ENCODE results near the gene ETFB. TPM values are rescaled to one million over a fixed set of nuclear protein-coding genes. Genes with fewer than 3 reads are reported as not detected.

ETFB gene
- total RNA-seq, 1 experiment from 2014 or later, result 125 TPM

DNA sequence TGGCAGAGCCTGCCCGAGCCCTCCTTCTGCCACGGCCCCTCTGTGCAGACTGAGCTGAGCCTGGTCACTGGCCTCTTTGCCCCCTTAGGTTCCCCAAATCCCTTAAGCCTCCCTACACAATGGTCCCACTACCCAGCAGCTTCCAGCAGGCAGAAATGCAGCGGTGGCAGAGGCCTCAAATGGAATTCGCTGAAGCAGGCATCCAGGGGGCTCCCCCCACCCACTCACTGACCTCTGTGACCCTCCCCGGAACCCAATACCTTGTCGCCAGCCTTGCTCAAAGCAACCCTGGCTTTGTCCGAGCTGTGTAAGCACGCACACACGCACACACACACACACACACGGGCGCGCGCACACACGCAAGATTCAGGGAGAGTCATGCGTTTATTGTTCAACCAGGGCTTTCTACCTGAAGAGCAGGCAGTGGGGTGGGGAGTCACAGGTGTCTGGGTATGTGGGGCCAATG, 21.8 kb upstream of the ETFB start, which contains the start of gene LIM2:
Gene LIM2 (minus strand): TSS at position 51 of the 466 bp plus-strand sequence. CDS start 531 bp downstream, outside the sequence.
- no peaks in the 10 kb centered on the region for H3K36me3 ChIP-seq (replicated peaks; ENCODE audit: control insufficient read depth, insufficient read depth, low read length)
- peak; percentile 23 for DNase-seq
- H3K4me3 ChIP-seq (ENCODE audit: insufficient read depth, low read depth, low read length), result no peak within 1 kb of the TSS
- H3K27me3 ChIP-seq (ENCODE audit: control insufficient read depth, insufficient read depth, low read length), result no peaks in the 10 kb centered on the region

GRCh38 chr19:51386882-51387520, 20.8 kb upstream of the ETFB start:
- Histone ChIP-seq H3K27me3 (ENCODE audit: control insufficient read depth, insufficient read depth, low read length) (no peaks in the 10 kb centered on the region), H3K4me3 (ENCODE audit: insufficient read depth, low read depth, low read length) (no peak overlapping the region), H3K36me3 (replicated peaks; ENCODE audit: control insufficient read depth, insufficient read depth, low read length) (no peaks in the 10 kb centered on the region)
- peak; percentile 21 for DNase-seq

DNA sequence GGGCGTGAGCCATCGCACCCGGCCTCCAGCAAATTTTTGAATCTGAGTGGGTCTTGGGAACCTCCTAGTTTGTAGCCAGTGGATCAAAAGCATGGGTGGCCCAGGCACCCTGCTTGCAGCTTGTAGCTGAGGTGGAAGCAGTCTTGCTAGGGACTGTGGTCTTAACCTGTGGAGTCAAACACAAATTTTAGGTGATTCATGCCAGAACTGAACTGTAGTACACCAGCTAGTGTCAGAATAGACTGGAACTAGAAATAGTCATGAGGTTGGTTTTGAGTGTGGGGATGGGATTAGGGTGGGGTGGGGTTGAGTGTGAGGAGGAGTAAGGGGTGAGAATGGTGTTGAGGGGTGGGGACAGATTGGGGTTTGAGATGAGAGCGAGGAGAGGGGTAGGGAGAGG, 15.8 kb upstream of the ETFB start:
- H3K4me3 ChIP-seq (ENCODE audit: insufficient read depth, low read depth, low read length), result no peak overlapping the region
- H3K27me3 ChIP-seq (ENCODE audit: control insufficient read depth, insufficient read depth, low read length), result no peaks in the 10 kb centered on the region
- no peaks in the 10 kb centered on the region for H3K36me3 ChIP-seq (replicated peaks; ENCODE audit: control insufficient read depth, insufficient read depth, low read length)
- DNase-seq, result no peak

DNA sequence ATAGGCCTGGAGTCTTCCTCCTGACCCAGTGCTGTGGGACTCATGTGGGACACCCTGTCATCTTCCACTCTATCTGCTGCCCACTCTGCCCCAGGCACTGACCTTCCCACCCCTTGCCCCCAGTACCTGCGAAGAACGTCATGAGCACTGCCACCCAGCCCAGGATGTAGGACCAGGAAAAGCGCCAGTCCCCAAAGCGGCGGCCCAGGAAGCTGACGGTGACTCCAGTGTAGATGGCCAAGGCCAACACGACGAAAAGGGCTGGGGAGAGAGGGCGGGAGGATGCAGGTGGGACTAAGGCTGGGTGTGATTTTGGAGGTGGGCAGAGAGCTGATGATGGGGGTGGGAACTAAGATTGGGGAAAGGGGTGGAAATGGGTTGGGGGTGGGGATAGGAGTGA, 14.2 kb upstream of the ETFB start:
- Histone ChIP-seq H3K36me3 (replicated peaks; ENCODE audit: control insufficient read depth, insufficient read depth, low read length) (no peaks in the 10 kb centered on the region), H3K4me3 (ENCODE audit: insufficient read depth, low read depth, low read length) (no peak overlapping the region), H3K27me3 (ENCODE audit: control insufficient read depth, insufficient read depth, low read length) (no peaks in the 10 kb centered on the region)
- DNase-seq, result no peak

DNA sequence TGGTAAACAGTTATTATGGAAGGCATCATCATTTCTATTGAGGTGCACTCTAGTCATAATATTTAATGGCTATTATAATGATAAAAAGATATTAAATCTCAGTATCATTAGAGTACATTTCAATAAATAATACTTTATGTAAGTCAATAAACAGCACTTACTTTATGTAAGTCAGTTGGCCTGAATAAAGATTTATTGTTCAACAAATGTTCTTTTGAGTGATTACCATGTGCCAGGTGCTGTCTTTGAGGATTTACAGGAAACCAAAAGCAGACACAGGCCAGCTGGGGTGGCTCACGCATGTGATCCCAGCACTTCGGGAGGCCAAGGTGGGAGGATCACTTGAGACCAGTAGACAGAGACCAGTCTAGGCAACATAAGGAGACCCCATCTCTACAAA, 11.2 kb upstream of the ETFB start:
- Histone ChIP-seq H3K4me3 (ENCODE audit: insufficient read depth, low read depth, low read length) (no peak overlapping the region), H3K36me3 (replicated peaks; ENCODE audit: control insufficient read depth, insufficient read depth, low read length) (no peaks in the 10 kb centered on the region), H3K27me3 (ENCODE audit: control insufficient read depth, insufficient read depth, low read length) (no peaks in the 10 kb centered on the region; the same call in 1 of the 2 replicates)
- no peak for DNase-seq

DNA sequence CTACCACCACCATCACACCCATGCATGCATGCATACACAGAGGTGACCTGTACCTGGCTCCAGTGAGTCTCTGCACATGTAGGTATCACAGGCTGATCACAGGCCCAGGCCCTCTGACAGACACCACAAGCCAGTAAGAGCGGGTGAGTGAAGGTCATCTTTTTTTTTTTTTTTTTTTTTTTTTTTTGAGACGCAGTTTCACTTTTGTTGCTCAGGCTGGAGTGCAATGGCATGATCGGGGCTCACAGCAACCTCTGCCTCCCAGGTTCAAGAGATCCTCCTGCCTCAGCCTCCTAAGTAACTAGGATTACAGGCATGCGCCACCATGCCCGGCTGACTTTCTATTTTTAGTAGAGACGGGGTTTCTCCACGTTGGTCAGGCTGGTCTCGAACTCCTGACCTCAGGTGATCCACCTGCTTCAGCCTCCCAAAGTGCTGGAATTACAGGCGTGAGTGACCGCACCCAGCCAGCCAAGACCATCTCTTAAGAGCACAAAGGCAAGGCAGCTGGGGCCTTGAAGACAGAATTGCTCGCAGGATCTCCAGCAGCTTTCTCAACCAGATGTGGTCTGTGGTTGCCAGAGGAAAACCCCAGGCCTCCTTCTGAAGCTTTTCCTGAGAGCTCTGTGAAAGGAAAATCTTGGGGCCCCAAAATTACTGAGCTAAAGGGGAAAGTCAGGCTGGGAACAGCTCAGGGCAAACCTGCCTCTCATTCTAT, 9.5 kb upstream of the ETFB start:
- Histone ChIP-seq H3K27me3 (ENCODE audit: control insufficient read depth, insufficient read depth, low read length) (no peaks in the 10 kb centered on the region; the same call in 1 of the 2 replicates), H3K4me3 (ENCODE audit: insufficient read depth, low read depth, low read length) (no peak overlapping the region), H3K36me3 (replicated peaks; ENCODE audit: control insufficient read depth, insufficient read depth, low read length) (no peaks in the 10 kb centered on the region)
- DNase-seq, result no peak

DNA sequence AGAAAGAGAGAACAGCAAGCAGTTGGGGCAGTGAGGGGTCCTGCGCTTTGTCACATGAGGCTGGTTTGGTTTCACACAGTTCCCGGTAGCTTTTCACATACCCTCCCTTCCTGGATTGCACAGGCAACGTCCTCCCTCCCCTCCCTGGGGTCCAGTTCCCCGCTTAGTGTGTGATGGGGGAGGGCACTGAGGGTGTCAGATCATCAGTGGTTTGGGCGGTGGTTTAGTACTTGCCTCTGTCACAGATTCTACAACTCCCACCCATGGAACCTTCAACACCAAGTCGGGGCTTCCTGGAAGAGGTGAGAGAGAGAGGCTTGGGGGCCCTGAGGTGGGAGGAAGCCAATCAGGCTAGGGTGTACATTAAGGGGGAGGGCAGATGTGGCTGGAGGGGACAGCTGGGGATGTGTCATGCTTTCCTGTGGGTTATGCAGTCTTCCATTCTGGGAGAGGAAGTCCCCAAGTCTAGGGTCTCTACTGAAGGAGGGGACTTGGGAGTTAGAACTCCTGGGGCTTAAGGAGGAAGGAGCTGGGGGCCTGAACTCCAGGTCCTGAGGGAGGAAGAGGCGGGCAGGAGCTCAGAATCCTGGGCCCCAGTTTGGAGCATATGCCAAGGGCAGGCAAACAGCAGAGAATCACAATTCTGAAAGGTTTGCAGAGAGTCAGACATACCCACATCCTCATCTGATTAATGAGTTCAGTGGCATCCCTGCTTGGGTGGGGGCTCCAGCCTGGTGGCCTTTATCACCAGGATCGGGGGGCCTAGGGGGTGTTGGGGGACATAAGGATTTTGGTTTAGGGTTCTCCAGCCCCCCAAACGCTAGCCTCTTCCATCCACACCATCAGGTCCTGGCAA, 6.7 kb upstream of the ETFB start, which contains the start of gene NKG7:
Gene NKG7 (minus strand): TSS at position 6 of the 856 bp plus-strand sequence. CDS start 119 bp downstream, outside the sequence.
- DNase-seq, result no peak
- Histone ChIP-seq H3K4me3 (ENCODE audit: insufficient read depth, low read depth, low read length) (no peak within 1 kb of the TSS), H3K36me3 (replicated peaks; ENCODE audit: control insufficient read depth, insufficient read depth, low read length) (no peaks in the 10 kb centered on the region), H3K27me3 (ENCODE audit: control insufficient read depth, insufficient read depth, low read length) (no peaks in the 10 kb centered on the region; the same call in 1 of the 2 replicates)

DNA sequence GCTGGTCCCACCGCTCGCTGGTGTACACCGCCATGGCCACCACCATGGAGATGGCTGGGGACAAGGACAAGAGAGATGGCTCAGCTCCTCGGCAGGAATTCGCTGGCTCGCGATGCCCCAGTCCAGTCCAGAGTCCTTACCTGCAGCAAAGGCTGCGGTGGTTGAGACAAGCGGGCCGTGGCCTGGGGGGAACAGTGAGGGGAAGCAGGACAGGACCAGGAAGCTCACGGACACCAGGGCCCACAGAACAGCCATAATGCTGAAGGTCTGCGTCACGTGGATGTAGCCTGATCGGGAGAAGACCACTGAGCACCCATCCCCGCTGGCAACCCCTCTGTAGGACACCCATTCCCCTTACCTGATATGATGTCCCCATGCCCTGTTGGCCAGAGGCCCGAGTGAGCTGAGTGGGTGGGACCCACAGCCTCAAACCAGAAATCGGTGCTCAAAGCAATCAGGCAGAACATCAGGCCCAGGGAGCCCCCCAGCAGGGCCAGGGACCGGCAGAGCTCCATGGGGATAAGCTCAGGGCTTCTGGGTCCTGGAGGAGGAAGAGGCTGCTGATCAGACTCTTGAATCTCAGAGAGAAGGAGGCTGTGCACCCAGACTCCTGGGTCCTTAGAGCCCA, 5.9 kb upstream of the ETFB start:
- DNase-seq, result no peak
- Histone ChIP-seq H3K4me3 (ENCODE audit: insufficient read depth, low read depth, low read length) (no peak overlapping the region), H3K27me3 (ENCODE audit: control insufficient read depth, insufficient read depth, low read length) (no peaks in the 10 kb centered on the region; the same call in 1 of the 2 replicates), H3K36me3 (replicated peaks; ENCODE audit: control insufficient read depth, insufficient read depth, low read length) (no peaks in the 10 kb centered on the region)

DNA sequence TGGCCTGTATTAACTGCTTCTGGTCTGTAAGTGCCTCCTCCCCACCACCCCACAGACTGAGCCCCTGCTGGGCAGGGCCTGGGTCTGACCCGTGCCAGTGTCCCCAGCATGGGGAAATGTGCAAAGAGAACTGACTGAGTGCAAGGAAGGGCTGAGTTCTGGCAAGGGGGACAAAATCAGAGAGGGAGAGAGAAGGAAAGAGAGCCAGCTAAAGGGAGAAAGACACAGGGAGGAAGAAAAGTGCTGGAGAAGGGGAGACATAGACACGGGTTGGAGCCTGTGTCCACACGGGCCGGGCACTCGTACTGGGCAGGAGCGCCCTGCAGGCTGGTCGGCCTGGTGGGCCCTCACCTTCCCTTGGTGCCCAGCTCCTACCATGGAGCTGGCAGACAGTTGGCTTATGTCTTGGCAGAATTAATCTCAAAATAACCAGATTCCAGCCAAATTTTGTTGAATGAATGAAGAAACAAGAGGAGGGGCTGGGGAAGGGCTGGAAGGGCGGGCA, 5.0 kb upstream of the ETFB start:
- Histone ChIP-seq H3K4me3 (ENCODE audit: insufficient read depth, low read depth, low read length) (no peak overlapping the region), H3K36me3 (replicated peaks; ENCODE audit: control insufficient read depth, insufficient read depth, low read length) (no peaks in the 10 kb centered on the region), H3K27me3 (ENCODE audit: control insufficient read depth, insufficient read depth, low read length) (no peaks in the 10 kb centered on the region; the same call in 1 of the 2 replicates)
- DNase-seq, result peak; percentile 10

- no peak for DNase-seq
- Histone ChIP-seq H3K27me3 (ENCODE audit: control insufficient read depth, insufficient read depth, low read length) (no peaks in the 10 kb centered on the region; the same call in 1 of the 2 replicates), H3K4me3 (ENCODE audit: insufficient read depth, low read depth, low read length) (no peak overlapping the region)
These were observed 4.0 kb upstream of the ETFB start for GRCh38 chr19:51370230-51370629.

DNA sequence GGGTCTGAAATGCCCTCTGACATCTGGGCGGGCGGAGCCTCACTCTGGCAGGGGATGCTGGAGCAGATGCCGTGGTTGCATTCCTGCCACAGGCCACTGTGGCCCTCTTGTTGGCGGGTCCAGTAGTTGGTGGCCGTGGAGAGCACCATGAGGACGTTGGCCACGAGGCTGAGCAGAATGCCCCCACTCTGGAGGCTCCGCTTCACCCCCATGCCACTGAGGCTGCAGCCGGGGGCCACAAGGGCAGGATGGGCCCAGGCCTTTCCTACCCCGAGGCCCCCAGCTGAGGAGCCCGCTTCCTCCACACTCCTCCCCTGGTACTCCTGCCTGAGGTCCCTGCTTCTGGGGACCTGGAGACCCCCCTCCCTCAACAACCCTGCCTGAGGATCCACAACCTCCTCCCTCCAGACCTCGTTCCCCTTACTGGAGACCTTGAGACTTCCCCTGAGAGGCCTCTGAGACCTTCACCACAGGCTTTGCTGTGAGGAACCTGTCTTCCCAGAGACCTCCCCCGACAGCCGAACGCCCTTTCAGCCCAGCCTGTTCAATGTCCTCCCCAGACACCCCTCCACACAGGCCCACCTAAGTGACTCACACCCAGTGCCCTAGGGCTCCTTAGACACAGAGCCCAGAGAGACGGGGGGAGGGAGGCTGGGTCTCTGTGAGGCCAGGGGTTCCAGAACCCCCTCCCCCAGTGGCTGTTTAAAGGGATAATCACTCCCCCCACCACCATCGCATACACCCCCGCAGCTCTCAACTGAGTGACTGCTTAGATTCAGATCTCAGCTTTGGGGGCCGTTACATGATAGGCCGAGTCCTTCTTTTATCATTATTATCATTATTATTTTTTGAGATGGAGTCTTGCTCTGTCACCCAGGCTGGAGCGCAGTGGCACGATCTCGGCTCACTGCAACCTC, 2.4 kb upstream of the ETFB start, which contains the start of gene CLDND2:
Gene CLDND2 (minus strand): TSS at position 638 of the 917 bp plus-strand sequence. CDS start 426 bp downstream, at position 212.
- no peaks in the 10 kb centered on the region for H3K36me3 ChIP-seq (replicated peaks; ENCODE audit: control insufficient read depth, insufficient read depth, low read length)
- DNase-seq, result no peak

More at GRCh38 chr19:51370230-51370629, 4.0 kb upstream of the ETFB start:
- H3K36me3 ChIP-seq (replicated peaks; ENCODE audit: control insufficient read depth, insufficient read depth, low read length), result no peaks in the 10 kb centered on the region

GRCh38 chr19:51367565-51368365, 1.6 kb upstream of the ETFB start:
- DNase-seq, result peak; percentile 100
- H3K4me3 ChIP-seq (ENCODE audit: insufficient read depth, low read depth, low read length), result peak overlapping the region; percentile 90
- no peaks in the 10 kb centered on the region; the same call in 1 of the 2 replicates for H3K27me3 ChIP-seq (ENCODE audit: control insufficient read depth, insufficient read depth, low read length)
- no peaks in the 10 kb centered on the region for H3K36me3 ChIP-seq (replicated peaks; ENCODE audit: control insufficient read depth, insufficient read depth, low read length)

More for the DNA sequence above, 2.4 kb upstream of the ETFB start, which contains the start of gene CLDND2:
- no peaks in the 10 kb centered on the region; the same call in 1 of the 2 replicates for H3K27me3 ChIP-seq (ENCODE audit: control insufficient read depth, insufficient read depth, low read length)
- peak within 1 kb of the TSS; percentile 90 for H3K4me3 ChIP-seq (ENCODE audit: insufficient read depth, low read depth, low read length)

Measured in H7 (cell line).